SK-N-SH (cell line): Measurements from ENCODE around the gene KLHL40. TPM values are rescaled to one million over a fixed set of nuclear protein-coding genes. Genes with fewer than 3 reads are reported as not detected.
A peak's percentile ranks its signal among the peaks of the same experiment; 100 is the strongest.

Experiments
- CTCF ChIA-PET: fragments of 300-600, 350-600 bp; formaldehyde crosslinking; extraction: SDS; loops from one replicate; lab custom pipeline; 2021; lab: Yijun Ruan, JAX
- POLR2A ChIA-PET: fragments of 350-600 bp; sonication (Branson Sonifier 250); formaldehyde crosslinking; extraction: SDS; loops from one replicate; lab custom pipeline; 2020; ENCODE audit warnings: antibody characterized with exemption, inconsistent platforms; lab: Yijun Ruan, JAX
- DNase-seq: peaks from one replicate; pipeline ENCODE4 v3.0.0; 2012
- H2AFZ ChIP-seq: fragments of 200-600 bp; sonication (generic); 2 replicates; pipeline ENCODE4 v1.8.1; 2016; ENCODE audit warnings: antibody characterized with exemption, mild to moderate bottlenecking, low read depth
- H3F3A ChIP-seq: fragments of 200-600 bp; sonication (generic); replicated peaks from 2 replicates; pipeline ENCODE3; 2016; ENCODE audit warnings: antibody characterized with exemption, mild to moderate bottlenecking; ENCODE audit not compliant: insufficient read depth
- H3K27ac ChIP-seq, 2 experiments: fragments of 200-500 bp in 1 of 2; fragments of 200-600 bp in 1 of 2; sonication (Bioruptor generic) in 1 of 2; sonication (generic), shearing (Covaris generic) in 1 of 2; 2 replicates each; pipeline versions ENCODE4 v1.5.1 to v1.6.1; 2014 to 2016; ENCODE audit warnings: low read depth in 2 of 2, inconsistent platforms in 1 of 2, low read length in 1 of 2, mild to moderate bottlenecking in 1 of 2, mixed read lengths in 1 of 2
- H3K27me3 ChIP-seq: fragments of 200-600 bp; sonication (generic), shearing (Covaris generic); 2 replicates; pipeline ENCODE4 v1.6.1; 2016; ENCODE audit warnings: mixed run types; ENCODE audit not compliant: insufficient read depth
- H3K36me3 ChIP-seq, 2 experiments: fragments of 200-500 bp in 1 of 2; fragments of 200-600 bp in 1 of 2; sonication (Bioruptor generic) in 1 of 2; sonication (generic) in 1 of 2; replicated peaks in 1 of 2; 2 replicates each; pipeline versions ENCODE3 to v1.5.1; 2014 to 2016; ENCODE audit warnings: low read length in 1 of 2, mild to moderate bottlenecking in 1 of 2; ENCODE audit not compliant: insufficient read depth in 2 of 2, control insufficient read depth in 1 of 2
- H3K4me1 ChIP-seq, 2 experiments: fragments of 200-500 bp in 1 of 2; fragments of 200-600 bp in 1 of 2; sonication (Bioruptor generic) in 1 of 2; sonication (generic), shearing (Covaris generic) in 1 of 2; 2 replicates each; pipeline versions ENCODE4 v1.5.1 to v1.6.1; 2014 to 2016; ENCODE audit warnings: low read depth in 1 of 2, low read length in 1 of 2, mixed run types in 1 of 2; ENCODE audit not compliant: insufficient read depth in 2 of 2, control insufficient read depth in 1 of 2
- H3K4me2 ChIP-seq: fragments of 200-600 bp; sonication (generic), shearing (Covaris generic); 2 replicates; pipeline ENCODE4 v1.6.1; 2017; ENCODE audit warnings: mixed run types
- H3K4me3 ChIP-seq, 2 experiments: fragments of 200-500 bp in 1 of 2; fragments of 200-600 bp in 1 of 2; sonication (Bioruptor generic) in 1 of 2; sonication (generic), shearing (Covaris generic) in 1 of 2; 2 replicates each; pipeline versions ENCODE4 v1.5.1 to v1.8.1; 2014 to 2016; ENCODE audit warnings: low read depth in 2 of 2, inconsistent platforms in 1 of 2, low read length in 1 of 2, mild to moderate bottlenecking in 1 of 2, mixed read lengths in 1 of 2, moderate library complexity in 1 of 2
- H3K79me2 ChIP-seq: fragments of 200-600 bp; sonication (generic); 2 replicates; pipeline ENCODE4 v1.8.1; 2017; ENCODE audit warnings: mild to moderate bottlenecking; ENCODE audit not compliant: insufficient read depth
- H3K9ac ChIP-seq: fragments of 200-600 bp; sonication (generic); 2 replicates; pipeline ENCODE4 v1.6.1; 2017; ENCODE audit warnings: mixed run types
- H3K9me2 ChIP-seq: fragments of 200-600 bp; sonication (generic); 2 replicates; pipeline ENCODE4 v1.6.1; 2017; ENCODE audit warnings: mixed run types
- H3K9me3 ChIP-seq: fragments of 200-600 bp; sonication (generic); 2 replicates; pipeline ENCODE4 v1.6.1; 2017; ENCODE audit warnings: mixed run types, mild to moderate bottlenecking, moderate library complexity
- H4K20me1 ChIP-seq: fragments of 200-600 bp; sonication (generic); 2 replicates; pipeline ENCODE4 v1.6.1; 2017; ENCODE audit warnings: mild to moderate bottlenecking, mixed run types; ENCODE audit not compliant: insufficient read depth
- CHD2 ChIP-seq: fragments of 150-350 bp; IDR thresholded peaks from 2 replicates; pipeline ENCODE4 v1.6.1; 2018; ENCODE audit warnings: low read length; ENCODE audit not compliant: partially characterized antibody
- ELF1 ChIP-seq: IDR thresholded peaks from 2 replicates; pipeline ENCODE4 v1.4.0; 2012
- EZH2phosphoT487 ChIP-seq: fragments of 200-600 bp; sonication (generic); IDR thresholded peaks from 2 replicates; pipeline ENCODE4 v1.6.1; 2017; ENCODE audit warnings: low read depth, mixed run types, mild to moderate bottlenecking, antibody characterized with exemption, moderate library complexity, borderline replicate concordance
- FOSL2 ChIP-seq: IDR thresholded peaks from 2 replicates; pipeline ENCODE4 v1.4.0; 2012; ENCODE audit warnings: low read depth, mild to moderate bottlenecking, moderate library complexity, borderline replicate concordance
- FOXJ3 ChIP-seq: sonication (generic); formaldehyde crosslinking; IDR thresholded peaks from 2 replicates; pipeline ENCODE4 v1.5.1; 2020; ENCODE audit warnings: mild to moderate bottlenecking, missing genetic modification reagents
- FOXM1 ChIP-seq: IDR thresholded peaks from 2 replicates; pipeline ENCODE4 v1.4.0; 2012; ENCODE audit warnings: low read depth, mild to moderate bottlenecking
- GABPA ChIP-seq: IDR thresholded peaks from 2 replicates; pipeline ENCODE4 v1.4.0; 2012; ENCODE audit warnings: low read depth, mild to moderate bottlenecking
- GATA2 ChIP-seq: sonication (generic); formaldehyde crosslinking; IDR thresholded peaks from 2 replicates; pipeline ENCODE4 v1.5.0; 2020; ENCODE audit warnings: mild to moderate bottlenecking, missing genetic modification reagents
- IRF3 ChIP-seq: fragments of 150-350 bp; IDR thresholded peaks from 2 replicates; pipeline ENCODE4 v1.6.1; 2016; ENCODE audit warnings: mild to moderate bottlenecking, low read depth, low read length
- JUND ChIP-seq: IDR thresholded peaks from 2 replicates; pipeline ENCODE4 v1.4.0; 2012
- MXI1 ChIP-seq: IDR thresholded peaks from 2 replicates; pipeline ENCODE4 v1.6.1; 2012; ENCODE audit warnings: mild to moderate bottlenecking, low read depth, low read length, improper control_type of control experiment
- NFIC ChIP-seq: IDR thresholded peaks from 2 replicates; pipeline ENCODE4 v1.4.0; 2012; ENCODE audit warnings: borderline replicate concordance
- PBX3 ChIP-seq: IDR thresholded peaks from 2 replicates; pipeline ENCODE4; 2012
- POLR2AphosphoS5 ChIP-seq: IDR thresholded peaks from 2 replicates; pipeline ENCODE4 v1.6.1; 2012; ENCODE audit warnings: low read depth, low read length
- RAD21 ChIP-seq: IDR thresholded peaks from 2 replicates; pipeline ENCODE4 v1.6.1; 2012; ENCODE audit warnings: mild to moderate bottlenecking, low read length
- RCOR1 ChIP-seq: fragments of 150-350 bp; IDR thresholded peaks from 2 replicates; pipeline ENCODE4 v1.6.1; 2017; ENCODE audit warnings: antibody characterized with exemption, low read length
- REST ChIP-seq: IDR thresholded peaks from 2 replicates; pipeline ENCODE4 v1.6.1; 2012; ENCODE audit warnings: mild to moderate bottlenecking, low read depth, low read length, moderate library complexity
- RXRA ChIP-seq: IDR thresholded peaks from 2 replicates; pipeline ENCODE4 v1.4.0; 2012; ENCODE audit warnings: low read depth, mild to moderate bottlenecking, borderline replicate concordance
- TAF1 ChIP-seq: IDR thresholded peaks from 2 replicates; pipeline ENCODE4 v1.6.1; 2012; ENCODE audit warnings: low read depth, mild to moderate bottlenecking, low read length, moderate library complexity, borderline replicate concordance
- TCF12 ChIP-seq: IDR thresholded peaks from 2 replicates; pipeline ENCODE4 v1.4.0; 2012
- TEAD4 ChIP-seq: IDR thresholded peaks from 2 replicates; pipeline ENCODE4 v1.4.0; 2012; ENCODE audit warnings: mild to moderate bottlenecking, borderline replicate concordance; ENCODE audit not compliant: insufficient read depth
- WGBS: methylation state at CpG from one replicate; pipeline ENCODE4 v1.1.6; 2017; ENCODE audit warnings: low lambda C conversion rate; 5-methylcytosine and 5-hydroxymethylcytosine counted together
- polyA plus RNA-seq, 3 experiments: library from polyadenylated mRNA; depleted of rRNA; stranded (reverse); fragments of >200 nt; gene quantifications; 2 replicates each; pipeline ENCODE4 v1.2.3, GENCODE V29; 2012

The KLHL40 gene
- polyA plus RNA-seq, 1 of the 3 experiments (the other 2 are of a cell fraction): not detected

DNA sequence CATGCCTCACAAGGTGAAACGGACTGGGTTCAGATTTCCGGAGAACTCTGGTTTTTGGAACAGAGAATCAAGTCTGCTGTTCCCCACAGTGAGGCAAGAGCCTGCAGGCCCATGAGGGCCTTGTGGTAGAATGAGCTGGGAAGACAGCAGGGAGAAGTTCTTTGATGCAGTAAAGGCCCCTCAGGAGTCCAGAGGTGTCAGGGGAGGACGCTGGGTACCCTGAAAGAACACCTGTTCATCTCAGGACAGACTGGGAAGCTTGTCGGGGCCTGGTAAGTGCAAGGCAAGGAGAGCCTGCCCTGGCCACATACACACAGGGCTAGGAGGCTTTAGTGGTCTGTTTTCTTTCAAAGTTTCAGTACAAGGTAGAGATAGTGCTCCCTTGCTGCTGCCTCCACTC is 35.6 kb upstream of the KLHL40 start:
- Histone ChIP-seq H3K27ac (peak overlapping the region in 1 of 2 experiments; percentile 84; a peak in 1 of 4 replicates), H3K9ac (no peak overlapping the region), H3K27me3 (no peaks in the 10 kb centered on the region), H3K9me3 (no peaks in the 10 kb centered on the region), H3K4me2 (no peak overlapping the region), H4K20me1 (no peaks in the 10 kb centered on the region; the same call in 1 of the 2 replicates), H3F3A (peaks cover 44% of the 10 kb centered on the region), H3K4me1 (peaks cover 21 to 28% of the 10 kb centered on the region in 2 experiments), H2AFZ (no peak overlapping the region), H3K79me2 (peaks cover 63% of the 10 kb centered on the region), H3K9me2 (no peaks in the 10 kb centered on the region), H3K4me3 (no peak overlapping the region), H3K36me3 (peaks cover 32 to 43% of the 10 kb centered on the region in 2 experiments)
- no peak for TF ChIP-seq MXI1
- no peak for TF ChIP-seq GABPA
- TF ChIP-seq CHD2: no peak
- TF ChIP-seq FOSL2: no peak
- no peak for TF ChIP-seq GATA2
- no peak for TF ChIP-seq TAF1
- no peak for TF ChIP-seq POLR2AphosphoS5
- TF ChIP-seq RAD21: no peak
- no peak for TF ChIP-seq EZH2phosphoT487
- TF ChIP-seq ELF1: no peak
- no peak for TF ChIP-seq FOXM1
- 97% methylated on average over 2 of the region's 4 CpGs for WGBS
- ChIA-PET CTCF (no interaction called here), POLR2A (interaction anchor here (0.7 kb wide), 1 partner anchor 59 kb away, joined by 4 read pairs; the partner anchor contains the start of gene SS18L2)
- no peak for DNase-seq

GRCh38 chr3:42651248-42652091 is 33.9 kb upstream of the KLHL40 start:
- Histone ChIP-seq H3K4me3 (no peak overlapping the region), H4K20me1 (no peaks in the 10 kb centered on the region; the same call in 1 of the 2 replicates), H3F3A (peaks cover 37% of the 10 kb centered on the region), H3K27me3 (no peaks in the 10 kb centered on the region), H3K4me1 (peaks cover 24 to 42% of the 10 kb centered on the region in 2 experiments), H3K9me2 (no peaks in the 10 kb centered on the region)
- 58% methylated on average over 9 of the region's 9 CpGs for WGBS
- POLR2A ChIA-PET: interaction anchor here (0.6 kb wide), 1 partner anchor 174 kb away, joined by 6 read pairs; no protein-coding TSS in a partner anchor
- TF ChIP-seq NFIC (peak; percentile 62; the same call in 1 of the 2 replicates), REST (0 out of 2 replicates have a peak, but pooled peaks have one; percentile 28), IRF3 (no peak), TEAD4 (peak; percentile 43; the same call in 1 of the 2 replicates), TCF12 (peak; percentile 82), FOSL2 (peak; percentile 70), FOXJ3 (no peak), PBX3 (peak; percentile 74), JUND (peak; percentile 69), RXRA (peak; percentile 51; the same call in 1 of the 2 replicates), RCOR1 (no peak)
- TF ChIP-seq, all 33 proteins: peak for 8
- Histone ChIP-seq H3K9ac (peak overlapping the region; percentile 41; the same call in 1 of the 2 replicates), H3K79me2 (peaks cover 65% of the 10 kb centered on the region), H3K4me2 (peak overlapping the region; percentile 79), H3K9me3 (no peaks in the 10 kb centered on the region), H3K36me3 (peaks cover 15 to 30% of the 10 kb centered on the region in 2 experiments), H2AFZ (no peak overlapping the region), H3K27ac (peak overlapping the region; percentile 83 to 84)
- no peak for DNase-seq
- CTCF ChIA-PET: interaction anchor here (1.0 to 2.3 kb wide), 4 partner anchors 15 to 129 kb away, joined by 3 to 9 read pairs (median 5); partner anchors contain the start of gene SEC22C
